DMS 273 (cell line): Measurements from ENCODE around the gene TMEM243.

Experiments
- DNase-seq: peaks from one replicate; lab custom pipeline; 2025; ENCODE audit not compliant: unreplicated experiment; lab: John Stamatoyannopoulos, UW

TMEM243 gene

DNA sequence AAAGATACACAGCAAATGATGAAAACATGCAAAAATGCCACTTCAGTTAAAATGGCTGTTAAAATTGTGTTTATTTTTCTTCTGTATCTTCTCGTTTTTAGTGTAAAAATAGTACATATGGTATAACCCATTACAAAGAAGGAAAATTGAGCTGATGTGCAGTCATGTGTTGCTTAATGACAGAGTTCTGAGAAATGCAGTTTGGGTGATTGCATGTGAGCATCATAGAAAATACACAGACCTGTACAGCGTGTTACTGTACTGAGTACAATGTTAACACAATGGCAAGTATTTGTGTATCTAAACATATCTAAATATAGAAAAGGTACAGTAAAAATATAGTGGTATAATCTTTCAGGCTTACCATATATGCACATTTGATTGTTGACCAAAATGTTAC lies 60.0 kb downstream of the TMEM243 start:
- DNase-seq, result no peak

- DNase-seq, result no peak
Measured at GRCh38 chr7:87156709-87157108, 62.8 kb downstream of the TMEM243 start.

DNA sequence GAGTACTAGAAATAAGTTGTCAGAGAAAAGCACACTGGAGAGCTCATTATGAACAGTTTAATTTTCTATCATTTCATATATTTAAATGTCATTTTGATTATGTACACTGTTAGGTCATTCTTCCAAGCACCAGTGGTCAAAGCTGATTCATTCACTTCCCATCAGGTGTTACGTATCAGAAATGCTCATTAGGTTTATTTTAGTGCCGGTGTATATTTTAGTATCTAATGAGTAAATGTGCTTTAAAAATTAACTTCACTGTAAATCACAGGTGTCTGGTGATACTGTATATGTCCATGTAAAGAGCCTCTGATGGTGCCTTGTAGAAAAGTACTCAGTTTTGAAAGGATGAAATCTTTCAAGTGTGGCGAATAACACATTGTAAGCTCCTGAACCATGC lies 63.7 kb downstream of the TMEM243 start:
- DNase-seq, result no peak

DNA sequence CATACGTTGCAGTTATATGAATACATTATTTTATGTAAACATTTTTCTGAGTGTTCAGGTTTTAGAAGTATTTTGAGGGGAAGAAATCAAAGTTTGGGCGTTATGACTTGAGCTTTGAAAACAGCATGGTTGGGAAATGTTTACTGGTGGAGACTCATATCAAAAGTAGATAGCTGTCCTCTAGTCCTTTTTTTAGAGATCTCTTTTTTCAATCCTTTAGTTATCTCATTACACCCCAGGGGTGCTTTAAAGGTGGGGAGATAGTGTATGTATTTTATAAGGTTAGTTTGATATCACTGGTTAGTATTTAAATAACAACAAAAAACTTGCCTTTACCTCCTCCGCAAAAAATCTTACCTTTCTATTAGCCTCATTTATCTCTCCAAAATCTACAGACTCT lies 65.0 kb downstream of the TMEM243 start:
- no peak for DNase-seq

DNA sequence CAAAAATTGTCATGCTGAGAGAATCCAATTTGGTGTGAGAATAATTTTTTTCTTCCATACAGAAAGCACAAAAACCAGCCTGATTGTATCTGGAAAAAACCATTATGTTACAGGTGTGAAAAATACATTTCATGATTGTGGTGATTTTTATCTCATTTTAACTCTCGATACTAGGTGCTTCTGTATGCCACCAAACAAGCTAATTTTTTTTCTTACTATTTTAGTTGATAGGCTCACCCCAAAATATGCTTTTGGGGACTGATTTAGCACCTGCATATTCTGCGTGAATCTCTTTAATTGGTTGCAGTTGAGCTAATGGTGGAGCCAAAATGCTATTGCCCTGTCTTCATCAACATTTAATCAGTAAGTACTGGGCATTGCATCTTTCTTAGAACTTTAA lies 65.4 kb downstream of the TMEM243 start:
- no peak for DNase-seq

- peak; percentile 65 for DNase-seq
Measured at GRCh38 chr7:87152897-87153641, 66.5 kb downstream of the TMEM243 start.

DNA sequence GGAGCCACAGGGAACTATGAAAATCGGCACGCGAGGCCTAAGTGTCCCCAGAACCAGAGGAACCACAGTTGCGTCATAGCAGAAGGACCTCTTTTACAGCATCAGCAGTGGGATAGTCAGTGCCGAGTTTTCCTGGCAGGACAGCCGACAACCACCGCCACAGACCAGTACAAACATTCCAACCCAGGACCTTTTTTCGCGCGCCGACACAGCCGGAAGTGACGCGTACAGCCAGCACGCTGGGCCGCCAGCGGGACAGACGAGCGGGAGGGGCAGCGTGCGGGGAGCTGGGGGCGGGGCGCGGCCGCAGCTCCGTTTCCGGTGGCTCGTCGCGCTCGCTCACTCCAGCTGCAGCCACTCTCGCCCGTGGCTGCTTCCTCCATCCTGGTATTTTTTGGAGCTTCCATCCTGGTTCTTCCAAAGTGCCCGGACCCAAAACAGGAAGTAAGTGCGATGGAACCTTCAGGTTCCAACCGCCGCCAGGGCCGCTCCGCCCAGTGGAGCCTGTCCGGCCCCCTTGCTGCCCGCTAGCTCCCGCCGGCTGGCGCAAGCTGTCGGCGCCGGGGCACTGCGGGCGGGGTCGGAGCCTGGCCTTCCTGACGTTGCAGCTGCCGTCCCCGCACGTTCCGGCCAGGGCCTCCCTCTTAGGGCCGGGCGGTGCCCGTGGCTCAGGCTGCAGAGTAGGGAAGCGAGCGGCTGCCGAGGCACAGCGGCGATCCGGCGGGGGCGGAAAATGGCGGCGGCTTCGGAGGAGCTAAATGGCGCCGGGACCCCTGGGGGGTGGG lies 67.2 kb downstream of the TMEM243 start, which contains the start of gene DMTF1:
Gene DMTF1, plus strand, starts transcription at position 342 of the 785 bp plus-strand sequence. CDS start 12,489 bp downstream, outside the sequence.
- DNase-seq, result peak; percentile 99

- no peak for DNase-seq
Measured at GRCh38 chr7:87151729-87152111, 67.8 kb downstream of the TMEM243 start.

- DNase-seq, result peak; percentile 57
Measured at GRCh38 chr7:87151002-87151728, 68.4 kb downstream of the TMEM243 start.

DNA sequence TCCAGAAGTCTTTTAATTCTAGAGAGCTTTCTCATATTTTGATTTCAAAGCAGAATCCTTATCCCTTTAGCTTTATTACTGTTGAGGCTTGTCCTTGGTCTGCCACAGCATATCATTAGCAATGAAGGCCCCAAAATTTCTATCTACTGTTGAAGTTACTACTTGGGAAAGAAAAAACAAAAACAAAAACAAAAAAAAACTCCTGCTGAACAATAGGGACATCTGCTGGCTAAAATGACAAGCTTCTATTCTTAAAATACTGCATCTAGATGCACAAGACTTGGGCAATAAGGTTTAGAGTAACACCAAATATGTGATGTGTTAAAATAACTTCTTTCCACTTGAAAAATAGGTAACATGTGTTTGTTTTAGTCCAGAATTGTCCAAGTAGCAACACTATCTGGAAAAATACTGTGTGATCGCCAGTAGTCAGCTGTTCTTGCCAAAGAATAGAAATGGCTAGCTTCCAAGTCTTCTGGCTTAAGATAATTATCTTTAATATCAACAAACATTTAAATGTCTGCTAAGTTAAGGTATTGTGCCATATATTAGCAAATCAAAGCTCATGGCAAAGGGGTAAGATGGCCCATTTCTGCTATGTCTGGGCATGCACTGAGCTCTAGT lies 71.1 kb downstream of the TMEM243 start:
- DNase-seq, result peak; percentile 76

GRCh38 chr7:87147500-87147899 lies 72.0 kb downstream of the TMEM243 start:
- DNase-seq, result peak; percentile 91

DNA sequence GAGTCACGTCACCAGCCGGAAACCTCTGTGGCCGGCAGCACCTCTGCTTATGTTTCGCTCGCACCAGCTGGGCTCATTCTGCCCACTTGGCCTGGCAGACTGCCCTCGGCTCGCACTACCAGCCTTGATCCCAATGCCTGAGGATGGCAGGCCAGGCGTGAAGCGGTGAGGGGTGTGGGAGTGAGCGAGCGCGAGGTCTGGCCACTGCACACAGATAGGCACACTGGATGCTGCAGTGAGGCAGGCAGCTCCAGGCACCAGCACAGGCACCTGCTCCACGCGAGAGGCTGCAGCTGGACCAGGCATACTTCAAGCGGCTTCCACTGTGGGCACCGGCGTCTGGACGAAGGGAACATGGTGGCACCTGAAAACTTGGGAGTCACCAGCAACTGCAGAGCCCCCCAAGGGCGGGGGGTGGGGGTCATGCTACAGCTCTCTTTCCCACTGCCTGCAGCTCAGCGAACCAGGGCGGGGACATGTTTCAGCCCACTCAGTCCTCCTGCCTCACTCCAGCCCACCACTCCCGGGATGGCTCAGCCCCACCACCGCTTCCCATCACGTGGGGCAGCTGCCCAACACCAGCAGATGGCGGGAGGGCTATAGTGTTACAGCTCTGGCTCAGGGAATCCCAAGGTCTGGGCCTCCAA lies 72.7 kb downstream of the TMEM243 start:
- DNase-seq, result peak; percentile 98
